ENCODE results near the gene RASA2.

DNA sequence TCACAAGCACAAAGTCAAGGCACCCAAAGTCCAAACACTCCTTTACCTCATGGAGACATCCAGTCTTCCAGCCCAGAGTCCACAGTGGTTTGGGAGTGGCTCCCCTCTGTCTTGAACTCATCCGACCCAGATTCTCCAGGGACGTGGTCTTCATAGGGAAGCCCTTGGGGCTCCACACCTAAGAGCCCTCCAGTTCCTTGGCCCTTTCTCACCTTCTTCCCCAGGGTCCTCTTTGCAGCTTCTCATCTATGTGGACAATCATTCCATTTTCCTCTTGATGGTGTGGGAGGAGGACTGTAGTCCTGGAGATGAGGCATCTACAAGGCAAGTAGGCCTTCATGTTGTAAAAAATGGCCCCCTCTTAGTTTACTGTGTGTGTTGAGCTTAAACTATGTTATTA, 164.0 kb downstream of the RASA2 start:
- no peak for TF ChIP-seq FOS (IDR thresholded peaks at IDR 0.05; ENCODE audit: low read depth, low read length)
- TF ChIP-seq, protein P1, sequence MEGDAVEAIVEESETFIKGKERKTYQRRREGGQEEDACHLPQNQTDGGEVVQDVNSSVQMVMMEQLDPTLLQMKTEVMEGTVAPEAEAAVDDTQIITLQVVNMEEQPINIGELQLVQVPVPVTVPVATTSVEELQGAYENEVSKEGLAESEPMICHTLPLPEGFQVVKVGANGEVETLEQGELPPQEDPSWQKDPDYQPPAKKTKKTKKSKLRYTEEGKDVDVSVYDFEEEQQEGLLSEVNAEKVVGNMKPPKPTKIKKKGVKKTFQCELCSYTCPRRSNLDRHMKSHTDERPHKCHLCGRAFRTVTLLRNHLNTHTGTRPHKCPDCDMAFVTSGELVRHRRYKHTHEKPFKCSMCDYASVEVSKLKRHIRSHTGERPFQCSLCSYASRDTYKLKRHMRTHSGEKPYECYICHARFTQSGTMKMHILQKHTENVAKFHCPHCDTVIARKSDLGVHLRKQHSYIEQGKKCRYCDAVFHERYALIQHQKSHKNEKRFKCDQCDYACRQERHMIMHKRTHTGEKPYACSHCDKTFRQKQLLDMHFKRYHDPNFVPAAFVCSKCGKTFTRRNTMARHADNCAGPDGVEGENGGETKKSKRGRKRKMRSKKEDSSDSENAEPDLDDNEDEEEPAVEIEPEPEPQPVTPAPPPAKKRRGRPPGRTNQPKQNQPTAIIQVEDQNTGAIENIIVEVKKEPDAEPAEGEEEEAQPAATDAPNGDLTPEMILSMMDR (conservative IDR thresholded peaks at IDR 0.05; ENCODE audit: low read depth, low read length) = no peak
- TF ChIP-seq, protein P2, sequence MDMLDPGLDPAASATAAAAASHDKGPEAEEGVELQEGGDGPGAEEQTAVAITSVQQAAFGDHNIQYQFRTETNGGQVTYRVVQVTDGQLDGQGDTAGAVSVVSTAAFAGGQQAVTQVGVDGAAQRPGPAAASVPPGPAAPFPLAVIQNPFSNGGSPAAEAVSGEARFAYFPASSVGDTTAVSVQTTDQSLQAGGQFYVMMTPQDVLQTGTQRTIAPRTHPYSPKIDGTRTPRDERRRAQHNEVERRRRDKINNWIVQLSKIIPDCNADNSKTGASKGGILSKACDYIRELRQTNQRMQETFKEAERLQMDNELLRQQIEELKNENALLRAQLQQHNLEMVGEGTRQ (IDR thresholded peaks at IDR 0.05; ENCODE audit: low read depth, low read length) = no peak
- TF ChIP-seq, protein P3, sequence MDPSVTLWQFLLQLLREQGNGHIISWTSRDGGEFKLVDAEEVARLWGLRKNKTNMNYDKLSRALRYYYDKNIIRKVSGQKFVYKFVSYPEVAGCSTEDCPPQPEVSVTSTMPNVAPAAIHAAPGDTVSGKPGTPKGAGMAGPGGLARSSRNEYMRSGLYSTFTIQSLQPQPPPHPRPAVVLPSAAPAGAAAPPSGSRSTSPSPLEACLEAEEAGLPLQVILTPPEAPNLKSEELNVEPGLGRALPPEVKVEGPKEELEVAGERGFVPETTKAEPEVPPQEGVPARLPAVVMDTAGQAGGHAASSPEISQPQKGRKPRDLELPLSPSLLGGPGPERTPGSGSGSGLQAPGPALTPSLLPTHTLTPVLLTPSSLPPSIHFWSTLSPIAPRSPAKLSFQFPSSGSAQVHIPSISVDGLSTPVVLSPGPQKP (IDR thresholded peaks at IDR 0.05; ENCODE audit: borderline replicate concordance, low read depth, low read length) = no peak
- no peak for TF ChIP-seq POLR2A (IDR thresholded peaks at IDR 0.05; ENCODE audit: low read depth, low read length)
- TF ChIP-seq CHD1 (IDR thresholded peaks at IDR 0.05; ENCODE audit: low read depth, low read length) = no peak
